HepG2 (cell line): ENCODE data around the gene PSPH. TPM values are rescaled to one million over a fixed set of nuclear protein-coding genes. Genes with fewer than 3 reads are reported as not detected.

Source experiments
- ATAC-seq: fragments of 200-7000 bp; cut with Tn5 transposase; 3 replicates; pipeline ENCODE4 v1.9.1; 2020; ENCODE audit warnings: mild to moderate bottlenecking, moderate library complexity
- BruUV-seq: library from RNA; stranded (reverse); fragments of 400-500 nt; replicated peaks from 2 replicates; lab custom pipeline; 2021; lab: Mats Ljungman, UMichigan
- CTCF ChIA-PET: fragments of 300-600 bp; formaldehyde crosslinking; extraction: SDS; loops from one replicate; lab custom pipeline; 2021; ENCODE audit warnings: low total read pairs, inconsistent platforms, low intra/inter-chr PET ratio; lab: Yijun Ruan, JAX
- POLR2A ChIA-PET: fragments of 350-600 bp; sonication (Branson Sonifier 250); formaldehyde crosslinking; loops from one replicate; lab custom pipeline; 2020; ENCODE audit warnings: antibody characterized with exemption, inconsistent platforms; lab: Yijun Ruan, JAX
- DNase-seq: peaks from one replicate; pipeline ENCODE4 v3.0.0-alpha.2; 2015; ENCODE audit warnings: low spot score
- FAIRE-seq: peaks from 3 replicates; lab custom pipeline; 2011; peaks lifted over from hg19 to GRCh38; lab: Jason Lieb, UNC
- H2AFZ ChIP-seq: one replicate; pipeline ENCODE4 v1.6.1; 2011; ENCODE audit warnings: low read length, inconsistent platforms
- H3K27ac ChIP-seq: fragments of 300-600 bp; 3 replicates; pipeline ENCODE4 v1.8.0; 2011; ENCODE audit warnings: mixed run types, mild to moderate bottlenecking, mixed read lengths, low read length, inconsistent platforms; ENCODE audit not compliant: insufficient read depth; ENCODE audit errors: extremely low read length
- H3K27me3 ChIP-seq, 2 experiments: fragments of 200-600 bp in 1 of 2; 2 replicates in 1 of 2; 3 replicates in 1 of 2; pipeline versions ENCODE4 v1.6.0 to v1.8.0; 2011; ENCODE audit warnings: low read length in 2 of 2, mild to moderate bottlenecking in 2 of 2, moderate library complexity in 2 of 2, inconsistent platforms in 1 of 2; ENCODE audit not compliant: insufficient read depth in 2 of 2, control insufficient read depth in 1 of 2
- H3K36me3 ChIP-seq, 2 experiments: fragments of 200-600 bp in 1 of 2; replicated peaks in 1 of 2; 2 replicates in 1 of 2; 3 replicates in 1 of 2; pipeline versions ENCODE4 v1.5.1 to v1.8.0; 2011; ENCODE audit warnings: low read length in 2 of 2, inconsistent platforms in 1 of 2; ENCODE audit not compliant: insufficient read depth in 2 of 2, control insufficient read depth in 1 of 2
- H3K4me1 ChIP-seq: 2 replicates; pipeline ENCODE4 v1.5.1; 2012; ENCODE audit warnings: low read length, inconsistent platforms; ENCODE audit not compliant: insufficient read depth
- H3K4me2 ChIP-seq: 2 replicates; pipeline ENCODE4 v1.6.0; 2011; ENCODE audit warnings: low read depth, low read length, inconsistent platforms
- H3K4me3 ChIP-seq, 3 experiments: fragments of 200-600 bp in 1 of 3; sonication (generic), shearing (Covaris generic) in 1 of 3; replicated peaks in 1 of 3; 2 replicates each; pipeline ENCODE4 v1.5.1; 2011 to 2016; ENCODE audit warnings: low read length in 3 of 3, inconsistent platforms in 2 of 3, low read depth in 2 of 3, mild to moderate bottlenecking in 2 of 3, control low read depth in 1 of 3, mixed read lengths in 1 of 3; ENCODE audit not compliant: insufficient read depth in 1 of 3
- H3K79me2 ChIP-seq: one replicate; pipeline ENCODE4 v1.6.1; 2011; ENCODE audit warnings: low read length, inconsistent platforms; ENCODE audit not compliant: insufficient read depth
- H3K9ac ChIP-seq: 2 replicates; pipeline ENCODE4 v1.6.0; 2011; ENCODE audit warnings: mild to moderate bottlenecking, low read depth, low read length, inconsistent platforms; ENCODE audit not compliant: insufficient read depth
- H3K9me3 ChIP-seq: 2 replicates; pipeline ENCODE4 v1.5.1; 2012; ENCODE audit warnings: mild to moderate bottlenecking, low read length
- H4K20me1 ChIP-seq: 2 replicates; pipeline ENCODE4 v1.6.0; 2011; ENCODE audit warnings: inconsistent platforms, mild to moderate bottlenecking, low read length, moderate library complexity; ENCODE audit not compliant: insufficient read depth
- CENPX ChIP-seq: sonication (generic); formaldehyde crosslinking; IDR thresholded peaks from 2 replicates; pipeline ENCODE4 v1.9.0; 2021; ENCODE audit warnings: mild to moderate bottlenecking, missing genetic modification reagents, moderate library complexity
- NCOA5 ChIP-seq: sonication (generic); formaldehyde crosslinking; IDR thresholded peaks from 2 replicates; pipeline ENCODE4 v1.4.0; 2020; ENCODE audit warnings: missing genetic modification reagents
- NFKB2 ChIP-seq: sonication (generic); formaldehyde crosslinking; IDR thresholded peaks from 2 replicates; pipeline ENCODE4 v1.4.0; 2020; ENCODE audit warnings: missing genetic modification reagents, borderline replicate concordance
- NR2F2 ChIP-seq: IDR thresholded peaks from 2 replicates; pipeline ENCODE4 v1.6.1; 2012; ENCODE audit warnings: low read depth, inconsistent platforms, borderline replicate concordance
- NR2F6 ChIP-seq, 2 experiments: IDR thresholded peaks; 2 replicates each; pipeline ENCODE4 v1.6.1; 2016; ENCODE audit warnings: antibody characterized with exemption in 1 of 2, mild to moderate bottlenecking in 1 of 2
- RARG ChIP-seq: sonication (generic); formaldehyde crosslinking; IDR thresholded peaks from 2 replicates; pipeline ENCODE4 v1.4.0; 2020; ENCODE audit warnings: low read depth, mild to moderate bottlenecking, missing genetic modification reagents
- SAP130 ChIP-seq: IDR thresholded peaks from 2 replicates; pipeline ENCODE4 v1.6.1; 2016; ENCODE audit warnings: low read depth
- SOX6 ChIP-seq, 2 experiments: fragments of 450-650 bp in 1 of 2; sonication (generic) in 1 of 2; formaldehyde crosslinking in 1 of 2; IDR thresholded peaks; 2 replicates each; pipeline versions ENCODE4 v1.4.0 to v1.6.1; 2017 to 2020; ENCODE audit warnings: antibody characterized with exemption in 1 of 2, mild to moderate bottlenecking in 1 of 2, missing genetic modification reagents in 1 of 2
- STAT5B ChIP-seq: sonication (generic); formaldehyde crosslinking; IDR thresholded peaks from 2 replicates; pipeline ENCODE4 v1.4.0; 2020; ENCODE audit warnings: missing genetic modification reagents
- TBX3 ChIP-seq: fragments of 450-650 bp; IDR thresholded peaks from 2 replicates; pipeline ENCODE4 v1.6.1; 2017; ENCODE audit warnings: antibody characterized with exemption, mild to moderate bottlenecking, inconsistent platforms, borderline replicate concordance
- ZKSCAN5 ChIP-seq: sonication (generic); formaldehyde crosslinking; IDR thresholded peaks from 2 replicates; pipeline ENCODE4 v1.5.1; 2020; ENCODE audit warnings: mild to moderate bottlenecking, missing genetic modification reagents
- ZNF382 ChIP-seq: sonication (generic); formaldehyde crosslinking; IDR thresholded peaks from 2 replicates; pipeline ENCODE4 v1.5.0; 2020; ENCODE audit warnings: missing genetic modification reagents, mild to moderate bottlenecking, borderline replicate concordance
- ZNF484 ChIP-seq: sonication (generic); formaldehyde crosslinking; IDR thresholded peaks from 2 replicates; pipeline ENCODE4 v1.5.1; 2020; ENCODE audit warnings: mild to moderate bottlenecking, low read depth, missing genetic modification reagents, borderline replicate concordance
- ZNF501 ChIP-seq: sonication (generic); formaldehyde crosslinking; IDR thresholded peaks from 2 replicates; pipeline ENCODE4 v1.5.1; 2020; ENCODE audit warnings: mild to moderate bottlenecking, moderate library complexity, missing genetic modification reagents
- WGBS: methylation state at CpG from one replicate; pipeline ENCODE4 v1.1.6; 2017; ENCODE audit warnings: low lambda C conversion rate; 5-methylcytosine and 5-hydroxymethylcytosine counted together
- in situ Hi-C: cut with HindIII; loops from 2 replicates; pipeline ENCODE4 v1.10.0; 2017; ENCODE audit warnings: low pct_unique_long_range_greater_than_20kb; ENCODE audit not compliant: extremely low pct_ligation_motif_present
- intact Hi-C: fragments of 100-400 bp; cut with micrococcal nuclease; formaldehyde crosslinking; loops from one replicate; pipeline ENCODE4 v1.10.0; 2022; ENCODE audit not compliant: unreplicated experiment
- polyA plus RNA-seq, 8 experiments: library from polyadenylated mRNA; depleted of rRNA in 3 of 8; stranded (reverse) in 7 of 8; unstranded in 1 of 8; fragments of >200 nt; fragmentation: Illumina TruSeq in 4 of 8; extraction: Trizol in 4 of 8; gene quantifications; 2 replicates each; pipeline versions ENCODE4 v1.2.1 to v1.2.3, GENCODE V29; 2011 to 2016; ENCODE audit warnings: low read depth in 4 of 8, missing spikeins in 1 of 8, mixed read lengths in 1 of 8; ENCODE audit not compliant: insufficient read depth in 1 of 8
- total RNA-seq, 5 experiments: library from RNA; depleted of rRNA; stranded (reverse); fragments of >200 nt; fragmentation: Illumina TruSeq; extraction: Trizol; gene quantifications; 2 replicates each; pipeline ENCODE4 v1.2.3, GENCODE V29; 2016; ENCODE audit warnings: low read depth in 1 of 5
- TF ChIP-seq, protein P1 (sequence below): IDR thresholded peaks from 2 replicates; pipeline ENCODE4 v1.4.0; 2020; ENCODE audit warnings: mild to moderate bottlenecking, missing genetic modification reagents
- TF ChIP-seq, protein P2 (sequence below): sonication (generic); formaldehyde crosslinking; IDR thresholded peaks from 2 replicates; pipeline ENCODE4 v1.4.0; 2020; ENCODE audit warnings: mild to moderate bottlenecking, missing genetic modification reagents

PSPH gene
- total and polyA plus RNA-seq, 2 of the 13 experiments (the other 11 are each of a cell fraction or from before 2014, with no cell fraction given), result 85.5 to 124 TPM

DNA sequence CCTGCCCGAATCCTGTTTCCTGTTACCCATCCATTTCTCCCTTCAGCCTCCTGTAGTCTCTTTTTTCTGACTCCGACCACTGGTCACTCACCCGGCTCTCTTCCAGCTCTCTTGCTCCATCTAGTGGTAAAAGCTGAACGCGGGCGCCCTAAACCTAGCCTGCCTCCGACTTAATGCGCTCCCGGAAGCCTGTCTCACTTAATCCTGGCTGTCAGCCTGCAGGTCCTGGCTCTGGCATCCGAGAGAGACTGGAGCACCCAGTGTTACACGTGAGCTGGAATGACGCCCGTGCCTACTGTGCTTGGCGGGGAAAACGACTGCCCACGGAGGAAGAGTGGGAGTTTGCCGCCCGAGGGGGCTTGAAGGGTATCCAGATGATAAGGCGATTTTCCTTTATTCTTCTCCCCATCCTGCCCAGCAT, 23.1 kb upstream of the PSPH start:
- WGBS, result 35% methylated on average over 19 of the region's 19 CpGs
- BruUV-seq, result no TSS peak
- DNase-seq (peak; percentile 68), FAIRE-seq (peak; percentile 60), ATAC-seq (peak; percentile 94)
- intact Hi-C loops (loop anchor here (1.0 to 10.0 kb wide), 4 partner anchors 70 to 433 kb away; no protein-coding TSS in a partner anchor), in situ Hi-C loops (loop anchor here (5.0 to 10.0 kb wide), 2 partner anchors 72 to 430 kb away; no protein-coding TSS in a partner anchor)
- Histone ChIP-seq H3K4me3 (no peak overlapping the region), H3K27me3 (no peaks in the 10 kb centered on the region), H3K79me2 (no peaks in the 10 kb centered on the region), H3K9ac (no peak overlapping the region), H3K4me2 (no peak overlapping the region), H3K27ac (no peak overlapping the region), H4K20me1 (no peaks in the 10 kb centered on the region), H2AFZ (no peak overlapping the region), H3K36me3 (peaks cover 1 to 3% of the 10 kb centered on the region in 2 experiments; a peak in 2 of 5 replicates), H3K9me3 (no peaks in the 10 kb centered on the region), H3K4me1 (peaks cover 18% of the 10 kb centered on the region)
- POLR2A ChIA-PET, result interaction anchor here (0.8 to 2.7 kb wide), 6 partner anchors 10 to 74 kb away, joined by 3 to 12 read pairs (median 4); partner anchors contain the start of genes CCT6A, PSPH and SUMF2
- CTCF ChIA-PET, result interaction anchor here (1.2 to 2.1 kb wide), 3 partner anchors 66 to 433 kb away, joined by 5 to 19 read pairs (median 6); no protein-coding TSS in a partner anchor
- TF ChIP-seq NFKB2 (CRISPR knock-in tag), result no peak
- TF ChIP-seq ZKSCAN5 (CRISPR knock-in tag), result no peak
- TF ChIP-seq CENPX, result no peak
- TF ChIP-seq STAT5B (CRISPR knock-in tag), result no peak
- TF ChIP-seq ZNF501 (CRISPR knock-in tag), result peak; percentile 38; the same call in 1 of the 2 replicates
- TF ChIP-seq, protein P1, sequence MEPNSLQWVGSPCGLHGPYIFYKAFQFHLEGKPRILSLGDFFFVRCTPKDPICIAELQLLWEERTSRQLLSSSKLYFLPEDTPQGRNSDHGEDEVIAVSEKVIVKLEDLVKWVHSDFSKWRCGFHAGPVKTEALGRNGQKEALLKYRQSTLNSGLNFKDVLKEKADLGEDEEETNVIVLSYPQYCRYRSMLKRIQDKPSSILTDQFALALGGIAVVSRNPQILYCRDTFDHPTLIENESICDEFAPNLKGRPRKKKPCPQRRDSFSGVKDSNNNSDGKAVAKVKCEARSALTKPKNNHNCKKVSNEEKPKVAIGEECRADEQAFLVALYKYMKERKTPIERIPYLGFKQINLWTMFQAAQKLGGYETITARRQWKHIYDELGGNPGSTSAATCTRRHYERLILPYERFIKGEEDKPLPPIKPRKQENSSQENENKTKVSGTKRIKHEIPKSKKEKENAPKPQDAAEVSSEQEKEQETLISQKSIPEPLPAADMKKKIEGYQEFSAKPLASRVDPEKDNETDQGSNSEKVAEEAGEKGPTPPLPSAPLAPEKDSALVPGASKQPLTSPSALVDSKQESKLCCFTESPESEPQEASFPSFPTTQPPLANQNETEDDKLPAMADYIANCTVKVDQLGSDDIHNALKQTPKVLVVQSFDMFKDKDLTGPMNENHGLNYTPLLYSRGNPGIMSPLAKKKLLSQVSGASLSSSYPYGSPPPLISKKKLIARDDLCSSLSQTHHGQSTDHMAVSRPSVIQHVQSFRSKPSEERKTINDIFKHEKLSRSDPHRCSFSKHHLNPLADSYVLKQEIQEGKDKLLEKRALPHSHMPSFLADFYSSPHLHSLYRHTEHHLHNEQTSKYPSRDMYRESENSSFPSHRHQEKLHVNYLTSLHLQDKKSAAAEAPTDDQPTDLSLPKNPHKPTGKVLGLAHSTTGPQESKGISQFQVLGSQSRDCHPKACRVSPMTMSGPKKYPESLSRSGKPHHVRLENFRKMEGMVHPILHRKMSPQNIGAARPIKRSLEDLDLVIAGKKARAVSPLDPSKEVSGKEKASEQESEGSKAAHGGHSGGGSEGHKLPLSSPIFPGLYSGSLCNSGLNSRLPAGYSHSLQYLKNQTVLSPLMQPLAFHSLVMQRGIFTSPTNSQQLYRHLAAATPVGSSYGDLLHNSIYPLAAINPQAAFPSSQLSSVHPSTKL (CRISPR knock-in tag), result 0 out of 2 replicates have a peak, but pooled peaks have one; percentile 33
- TF ChIP-seq NR2F2, result peak; percentile 40; the same call in 1 of the 2 replicates
- TF ChIP-seq ZNF382 (CRISPR knock-in tag), result no peak
- no peak for TF ChIP-seq SOX6 (IDR thresholded peaks at IDR 0.05)
- TF ChIP-seq SOX6 (CRISPR knock-in tag; IDR thresholded peaks at IDR 0.05), result no peak
- TF ChIP-seq RARG, result no peak
- no peak for TF ChIP-seq TBX3
- peak; percentile 37; the same call in 1 of the 2 replicates for TF ChIP-seq NR2F6 (IDR thresholded peaks at IDR 0.05)
- 0 out of 2 replicates have a peak, but pooled peaks have one; percentile 9 for TF ChIP-seq NR2F6 (CRISPR knock-in tag; IDR thresholded peaks at IDR 0.05)
- TF ChIP-seq, protein P2, sequence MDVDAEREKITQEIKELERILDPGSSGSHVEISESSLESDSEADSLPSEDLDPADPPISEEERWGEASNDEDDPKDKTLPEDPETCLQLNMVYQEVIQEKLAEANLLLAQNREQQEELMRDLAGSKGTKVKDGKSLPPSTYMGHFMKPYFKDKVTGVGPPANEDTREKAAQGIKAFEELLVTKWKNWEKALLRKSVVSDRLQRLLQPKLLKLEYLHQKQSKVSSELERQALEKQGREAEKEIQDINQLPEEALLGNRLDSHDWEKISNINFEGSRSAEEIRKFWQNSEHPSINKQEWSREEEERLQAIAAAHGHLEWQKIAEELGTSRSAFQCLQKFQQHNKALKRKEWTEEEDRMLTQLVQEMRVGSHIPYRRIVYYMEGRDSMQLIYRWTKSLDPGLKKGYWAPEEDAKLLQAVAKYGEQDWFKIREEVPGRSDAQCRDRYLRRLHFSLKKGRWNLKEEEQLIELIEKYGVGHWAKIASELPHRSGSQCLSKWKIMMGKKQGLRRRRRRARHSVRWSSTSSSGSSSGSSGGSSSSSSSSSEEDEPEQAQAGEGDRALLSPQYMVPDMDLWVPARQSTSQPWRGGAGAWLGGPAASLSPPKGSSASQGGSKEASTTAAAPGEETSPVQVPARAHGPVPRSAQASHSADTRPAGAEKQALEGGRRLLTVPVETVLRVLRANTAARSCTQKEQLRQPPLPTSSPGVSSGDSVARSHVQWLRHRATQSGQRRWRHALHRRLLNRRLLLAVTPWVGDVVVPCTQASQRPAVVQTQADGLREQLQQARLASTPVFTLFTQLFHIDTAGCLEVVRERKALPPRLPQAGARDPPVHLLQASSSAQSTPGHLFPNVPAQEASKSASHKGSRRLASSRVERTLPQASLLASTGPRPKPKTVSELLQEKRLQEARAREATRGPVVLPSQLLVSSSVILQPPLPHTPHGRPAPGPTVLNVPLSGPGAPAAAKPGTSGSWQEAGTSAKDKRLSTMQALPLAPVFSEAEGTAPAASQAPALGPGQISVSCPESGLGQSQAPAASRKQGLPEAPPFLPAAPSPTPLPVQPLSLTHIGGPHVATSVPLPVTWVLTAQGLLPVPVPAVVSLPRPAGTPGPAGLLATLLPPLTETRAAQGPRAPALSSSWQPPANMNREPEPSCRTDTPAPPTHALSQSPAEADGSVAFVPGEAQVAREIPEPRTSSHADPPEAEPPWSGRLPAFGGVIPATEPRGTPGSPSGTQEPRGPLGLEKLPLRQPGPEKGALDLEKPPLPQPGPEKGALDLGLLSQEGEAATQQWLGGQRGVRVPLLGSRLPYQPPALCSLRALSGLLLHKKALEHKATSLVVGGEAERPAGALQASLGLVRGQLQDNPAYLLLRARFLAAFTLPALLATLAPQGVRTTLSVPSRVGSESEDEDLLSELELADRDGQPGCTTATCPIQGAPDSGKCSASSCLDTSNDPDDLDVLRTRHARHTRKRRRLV (CRISPR knock-in tag), result no peak
- peak; percentile 32; the same call in 1 of the 2 replicates for TF ChIP-seq SAP130
- no peak for TF ChIP-seq ZNF484
- TF ChIP-seq NCOA5 (CRISPR knock-in tag), result no peak
